Neural crest cell (in vitro differentiated cells): ENCODE measurements around the gene RNF150. TPM values are rescaled to one million over a fixed set of nuclear protein-coding genes. Genes with fewer than 3 reads are reported as not detected.

Experiments used
- DNase-seq: peaks from one replicate; pipeline ENCODE4 v3.0.0; 2021; ENCODE audit warnings: low read depth, mixed read lengths, low spot score
- H3K27ac Mint-ChIP-seq: one replicate; pipeline ENCODE4 v1.8.0; 2021; ENCODE audit warnings: mild to moderate bottlenecking, mixed read lengths; ENCODE audit not compliant: unreplicated experiment
- H3K27me3 Mint-ChIP-seq: 2 replicates; pipeline ENCODE4 v1.8.0; 2021; ENCODE audit warnings: low read depth, mild to moderate bottlenecking, mixed read lengths
- H3K36me3 Mint-ChIP-seq: 2 replicates; pipeline ENCODE4 v1.8.0; 2021; ENCODE audit warnings: low read depth, mild to moderate bottlenecking, mixed read lengths
- H3K4me1 Mint-ChIP-seq: 2 replicates; pipeline ENCODE4 v1.8.0; 2021; ENCODE audit warnings: mixed read lengths
- H3K4me3 Mint-ChIP-seq: one replicate; pipeline ENCODE4 v1.8.0; 2021; ENCODE audit warnings: mild to moderate bottlenecking, mixed read lengths
- H3K9me3 Mint-ChIP-seq: 2 replicates; pipeline ENCODE4 v1.8.0; 2021; ENCODE audit warnings: mixed read lengths
- total RNA-seq: library from RNA; stranded (reverse); gene quantifications from 2 replicates; pipeline ENCODE4 v1.2.1, GENCODE V29; 2021
- TF ChIP-seq, protein P1 (sequence below): fragments of 200-600 bp; sonication (generic); conservative IDR thresholded peaks from 2 replicates; pipeline ENCODE4 v1.5.0; 2021; ENCODE audit warnings: antibody characterized with exemption, mild to moderate bottlenecking

RNF150 gene
- total RNA-seq, 1 donor from 2014 or later = 23.3 TPM

DNA sequence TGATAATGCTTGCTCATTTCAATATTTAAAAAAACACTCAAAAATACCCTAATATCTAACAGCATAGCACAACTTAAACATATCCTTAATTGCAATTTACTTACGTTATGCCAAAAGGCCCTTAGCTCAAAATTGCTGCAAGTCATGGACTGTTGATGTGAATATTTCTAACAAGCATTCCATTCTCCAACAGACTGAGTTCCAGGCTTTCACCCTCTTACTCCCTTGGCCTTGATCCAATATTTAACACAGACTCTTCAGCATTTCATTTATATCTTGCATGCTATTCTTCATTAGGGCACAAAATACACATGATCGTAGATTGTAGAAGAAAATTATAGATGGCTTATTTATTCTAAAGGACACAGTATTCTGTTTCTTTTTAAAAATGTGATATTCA is 96.5 kb downstream of the RNF150 start:
- peaks cover 5% of the 10 kb centered on the region for H3K4me1 Mint-ChIP-seq
- H3K27me3 Mint-ChIP-seq = no peaks in the 10 kb centered on the region
- peaks cover 4% of the 10 kb centered on the region for H3K36me3 Mint-ChIP-seq
- peaks cover 9% of the 10 kb centered on the region for H3K9me3 Mint-ChIP-seq
- TF ChIP-seq, protein P1, sequence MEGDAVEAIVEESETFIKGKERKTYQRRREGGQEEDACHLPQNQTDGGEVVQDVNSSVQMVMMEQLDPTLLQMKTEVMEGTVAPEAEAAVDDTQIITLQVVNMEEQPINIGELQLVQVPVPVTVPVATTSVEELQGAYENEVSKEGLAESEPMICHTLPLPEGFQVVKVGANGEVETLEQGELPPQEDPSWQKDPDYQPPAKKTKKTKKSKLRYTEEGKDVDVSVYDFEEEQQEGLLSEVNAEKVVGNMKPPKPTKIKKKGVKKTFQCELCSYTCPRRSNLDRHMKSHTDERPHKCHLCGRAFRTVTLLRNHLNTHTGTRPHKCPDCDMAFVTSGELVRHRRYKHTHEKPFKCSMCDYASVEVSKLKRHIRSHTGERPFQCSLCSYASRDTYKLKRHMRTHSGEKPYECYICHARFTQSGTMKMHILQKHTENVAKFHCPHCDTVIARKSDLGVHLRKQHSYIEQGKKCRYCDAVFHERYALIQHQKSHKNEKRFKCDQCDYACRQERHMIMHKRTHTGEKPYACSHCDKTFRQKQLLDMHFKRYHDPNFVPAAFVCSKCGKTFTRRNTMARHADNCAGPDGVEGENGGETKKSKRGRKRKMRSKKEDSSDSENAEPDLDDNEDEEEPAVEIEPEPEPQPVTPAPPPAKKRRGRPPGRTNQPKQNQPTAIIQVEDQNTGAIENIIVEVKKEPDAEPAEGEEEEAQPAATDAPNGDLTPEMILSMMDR = no peak
- H3K27ac Mint-ChIP-seq = no peak overlapping the region
- no peak for DNase-seq
- no peak overlapping the region for H3K4me3 Mint-ChIP-seq

DNA sequence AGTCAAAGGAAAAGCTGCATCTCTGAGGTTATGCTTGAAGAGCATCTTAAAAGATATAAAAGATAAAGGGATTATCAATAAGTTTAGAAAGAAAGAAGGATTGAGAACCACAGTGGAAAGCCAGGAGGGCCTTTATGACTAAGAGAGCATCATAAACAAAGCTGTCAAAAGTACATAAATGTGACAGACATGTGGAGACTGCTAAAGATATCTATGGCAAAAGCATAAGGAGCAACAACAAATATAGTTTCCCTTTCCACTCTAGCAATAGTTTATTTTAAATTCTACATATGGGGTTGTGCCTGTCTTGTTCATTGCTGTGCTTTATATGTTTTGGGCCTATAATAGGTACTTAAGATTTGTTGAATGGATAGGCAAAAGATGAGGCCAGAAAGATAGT is 97.3 kb downstream of the RNF150 start:
- peaks cover 4% of the 10 kb centered on the region for H3K36me3 Mint-ChIP-seq
- TF ChIP-seq, protein P1 = no peak
- H3K27ac Mint-ChIP-seq = no peak overlapping the region
- DNase-seq = no peak
- H3K4me1 Mint-ChIP-seq = no peaks in the 10 kb centered on the region
- H3K27me3 Mint-ChIP-seq = no peaks in the 10 kb centered on the region
- H3K4me3 Mint-ChIP-seq = no peak overlapping the region
- peaks cover 13% of the 10 kb centered on the region for H3K9me3 Mint-ChIP-seq

DNA sequence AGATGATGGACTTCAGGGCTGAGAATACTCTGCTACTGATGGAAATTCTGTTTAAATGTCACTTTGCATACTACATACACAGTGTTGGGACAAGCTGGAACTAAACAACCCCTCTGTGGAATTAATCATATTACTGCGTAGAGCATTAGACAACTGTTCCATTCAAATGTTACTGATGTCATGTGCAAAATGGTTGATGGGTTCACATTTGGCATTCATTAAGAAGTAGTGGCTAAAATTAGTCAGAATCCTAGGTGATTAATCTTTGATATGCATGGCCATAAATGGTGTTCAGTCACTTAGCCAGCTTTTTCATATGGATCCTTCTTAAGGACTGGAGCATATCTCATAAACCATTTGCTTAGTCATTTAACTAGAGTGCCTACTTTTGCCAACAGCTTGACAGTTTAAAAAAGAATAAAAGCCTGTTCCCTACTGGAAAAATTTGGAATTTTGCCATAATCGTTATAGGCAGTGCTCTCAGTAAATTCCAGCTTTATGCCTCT is 105.2 kb downstream of the RNF150 start:
- DNase-seq = no peak
- Mint-ChIP-seq H3K4me1 (no peaks in the 10 kb centered on the region), H3K9me3 (peaks cover 7% of the 10 kb centered on the region), H3K36me3 (no peaks in the 10 kb centered on the region), H3K27me3 (no peaks in the 10 kb centered on the region), H3K4me3 (no peak overlapping the region), H3K27ac (no peak overlapping the region)
- TF ChIP-seq, protein P1 = no peak

- H3K9me3 Mint-ChIP-seq = peaks cover 7% of the 10 kb centered on the region
- no peaks in the 10 kb centered on the region for H3K4me1 Mint-ChIP-seq
- no peak overlapping the region for H3K27ac Mint-ChIP-seq
- no peak overlapping the region for H3K4me3 Mint-ChIP-seq
- no peaks in the 10 kb centered on the region for H3K36me3 Mint-ChIP-seq
- DNase-seq = no peak
- TF ChIP-seq, protein P1 = no peak
- no peaks in the 10 kb centered on the region for H3K27me3 Mint-ChIP-seq
Measured at GRCh38 chr4:141027421-141027820, 105.8 kb downstream of the RNF150 start.

DNA sequence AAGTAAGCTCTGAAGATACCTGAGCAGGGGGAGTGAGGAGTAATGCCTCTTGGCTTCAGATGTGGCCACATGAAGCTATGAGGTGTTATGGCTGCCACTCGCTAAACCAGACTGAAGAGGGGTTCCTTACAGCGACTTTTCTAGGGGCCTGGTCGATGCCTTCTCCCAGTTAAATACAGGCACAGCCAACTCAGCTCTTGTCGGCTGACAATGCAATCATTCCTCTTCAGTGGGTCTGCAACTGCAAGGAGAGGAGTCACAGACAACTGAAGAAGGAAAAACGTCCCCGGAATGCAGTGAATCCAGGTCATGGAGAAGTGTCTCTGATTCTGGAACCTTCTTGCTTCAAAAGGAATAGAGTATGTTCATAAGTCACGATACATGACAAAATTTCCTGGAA is 106.4 kb downstream of the RNF150 start:
- Mint-ChIP-seq H3K27ac (no peak overlapping the region), H3K9me3 (peaks cover 4% of the 10 kb centered on the region), H3K36me3 (no peaks in the 10 kb centered on the region), H3K4me3 (no peak overlapping the region), H3K4me1 (peaks cover 4% of the 10 kb centered on the region), H3K27me3 (no peaks in the 10 kb centered on the region)
- no peak for DNase-seq
- TF ChIP-seq, protein P1 = no peak

DNA sequence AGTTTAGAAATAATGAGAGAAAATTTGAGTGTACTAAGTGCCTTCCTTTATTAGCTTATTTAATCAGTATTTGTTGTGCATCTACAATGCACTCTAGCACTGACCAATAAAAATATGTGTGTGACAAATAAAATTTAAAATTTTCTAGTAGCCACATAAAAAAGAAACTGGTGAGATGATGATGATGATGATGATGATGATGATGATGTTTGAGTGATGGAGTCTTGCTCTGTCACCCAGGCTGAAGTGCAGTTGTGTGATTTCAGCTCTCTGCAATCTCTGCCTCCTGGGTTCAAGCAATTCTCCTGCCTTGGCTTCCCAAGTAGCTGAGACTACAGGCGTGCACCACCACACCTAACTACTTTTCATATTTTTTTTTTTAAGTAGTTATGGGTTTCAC is 110.2 kb downstream of the RNF150 start:
- H3K36me3 Mint-ChIP-seq = no peaks in the 10 kb centered on the region
- no peaks in the 10 kb centered on the region for H3K27me3 Mint-ChIP-seq
- DNase-seq = no peak
- TF ChIP-seq, protein P1 = no peak
- H3K4me1 Mint-ChIP-seq = peaks cover 10% of the 10 kb centered on the region
- H3K27ac Mint-ChIP-seq = no peak overlapping the region
- no peak overlapping the region for H3K4me3 Mint-ChIP-seq
- H3K9me3 Mint-ChIP-seq = no peaks in the 10 kb centered on the region
